ENCODE measurements around the gene ZNF148. TPM values are rescaled to one million over a fixed set of nuclear protein-coding genes. Genes with fewer than 3 reads are reported as not detected.

Gene ZNF148
- total RNA-seq, 1 donor from 2014 or later = 16.5 TPM

DNA sequence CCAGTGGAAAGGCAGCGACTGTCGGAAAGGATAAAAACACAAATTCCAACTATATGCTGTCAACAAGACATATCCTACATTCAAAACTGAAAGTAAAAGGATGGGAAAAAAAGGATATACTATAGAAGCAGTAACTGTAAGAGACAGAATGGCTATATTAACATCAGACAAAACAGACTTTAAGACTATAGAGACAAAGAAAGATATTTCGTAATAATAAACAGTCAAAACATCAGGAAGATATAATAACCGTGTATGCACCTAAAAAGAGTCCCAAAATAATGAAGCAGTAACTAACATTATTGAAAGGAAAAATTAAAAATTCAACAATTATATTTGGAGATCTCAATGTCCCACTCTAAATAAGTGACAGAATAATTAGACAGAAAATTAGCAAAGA is 48.2 kb downstream of the ZNF148 start:
- Histone ChIP-seq H3K36me3 (peaks cover 0 to 7% of the 10 kb centered on the region in 2 donors), H3K27me3 (no peaks in the 10 kb centered on the region), H3K4me1 (no peaks in the 10 kb centered on the region), H3K4me3 (no peak overlapping the region), H3K27ac (no peak overlapping the region), H3K9me3 (peaks cover 3% of the 10 kb centered on the region)
- DNase-seq (ENCODE audit: extremely low spot score in 2 of 2) = no peak
- intact Hi-C loops (cut with DNase I) = no loop called here
- no peak for TF ChIP-seq POLR2A (IDR thresholded peaks at IDR 0.05)
- no peak for TF ChIP-seq POLR2AphosphoS5 (IDR thresholded peaks at IDR 0.05; ENCODE audit: insufficient read depth in 1 of 2, low read depth in 1 of 2)
- TF ChIP-seq, protein P1, sequence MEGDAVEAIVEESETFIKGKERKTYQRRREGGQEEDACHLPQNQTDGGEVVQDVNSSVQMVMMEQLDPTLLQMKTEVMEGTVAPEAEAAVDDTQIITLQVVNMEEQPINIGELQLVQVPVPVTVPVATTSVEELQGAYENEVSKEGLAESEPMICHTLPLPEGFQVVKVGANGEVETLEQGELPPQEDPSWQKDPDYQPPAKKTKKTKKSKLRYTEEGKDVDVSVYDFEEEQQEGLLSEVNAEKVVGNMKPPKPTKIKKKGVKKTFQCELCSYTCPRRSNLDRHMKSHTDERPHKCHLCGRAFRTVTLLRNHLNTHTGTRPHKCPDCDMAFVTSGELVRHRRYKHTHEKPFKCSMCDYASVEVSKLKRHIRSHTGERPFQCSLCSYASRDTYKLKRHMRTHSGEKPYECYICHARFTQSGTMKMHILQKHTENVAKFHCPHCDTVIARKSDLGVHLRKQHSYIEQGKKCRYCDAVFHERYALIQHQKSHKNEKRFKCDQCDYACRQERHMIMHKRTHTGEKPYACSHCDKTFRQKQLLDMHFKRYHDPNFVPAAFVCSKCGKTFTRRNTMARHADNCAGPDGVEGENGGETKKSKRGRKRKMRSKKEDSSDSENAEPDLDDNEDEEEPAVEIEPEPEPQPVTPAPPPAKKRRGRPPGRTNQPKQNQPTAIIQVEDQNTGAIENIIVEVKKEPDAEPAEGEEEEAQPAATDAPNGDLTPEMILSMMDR (IDR thresholded peaks at IDR 0.05) = no peak

- intact Hi-C loops (cut with DNase I) = no loop called here
- Histone ChIP-seq H3K27ac (no peak overlapping the region), H3K4me3 (no peak overlapping the region), H3K9me3 (peaks cover 3% of the 10 kb centered on the region), H3K4me1 (no peaks in the 10 kb centered on the region), H3K36me3 (peaks cover 0 to 7% of the 10 kb centered on the region in 2 donors), H3K27me3 (no peaks in the 10 kb centered on the region)
- TF ChIP-seq, protein P1 (IDR thresholded peaks at IDR 0.05) = no peak
- TF ChIP-seq POLR2A (IDR thresholded peaks at IDR 0.05) (no peak), POLR2AphosphoS5 (IDR thresholded peaks at IDR 0.05; ENCODE audit: insufficient read depth in 1 of 2, low read depth in 1 of 2) (no peak)
- no peak for DNase-seq (ENCODE audit: extremely low spot score in 2 of 2)
Observed at GRCh38 chr3:125325746-125326145, 49.4 kb downstream of the ZNF148 start.

DNA sequence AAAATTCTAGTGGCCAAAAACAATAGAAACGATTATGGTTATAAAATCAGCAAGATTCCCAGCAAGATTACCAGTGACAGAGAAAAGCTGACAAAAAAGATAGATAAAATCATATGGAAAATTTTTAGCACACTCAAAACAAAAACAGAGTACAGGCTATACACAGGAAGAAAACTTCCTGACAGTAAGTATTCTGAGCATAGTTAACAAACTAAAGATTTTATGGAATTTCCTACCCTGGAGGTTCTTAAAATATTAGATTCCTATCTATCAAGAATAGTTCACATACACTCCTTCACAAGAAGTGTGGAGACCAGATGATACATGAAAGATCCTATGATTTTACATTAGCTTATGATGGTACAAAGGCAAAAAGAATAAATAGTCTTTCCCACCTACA is 50.8 kb downstream of the ZNF148 start:
- H3K36me3 ChIP-seq = peaks cover 0 to 7% of the 10 kb centered on the region in 2 donors
- H3K27me3 ChIP-seq = no peaks in the 10 kb centered on the region
- intact Hi-C loops (cut with DNase I) = no loop called here
- DNase-seq (ENCODE audit: extremely low spot score in 2 of 2) = no peak
- no peaks in the 10 kb centered on the region for H3K4me1 ChIP-seq
- no peak overlapping the region for H3K27ac ChIP-seq
- TF ChIP-seq POLR2A (IDR thresholded peaks at IDR 0.05) = no peak
- TF ChIP-seq, protein P1 (IDR thresholded peaks at IDR 0.05) = no peak
- TF ChIP-seq POLR2AphosphoS5 (IDR thresholded peaks at IDR 0.05; ENCODE audit: insufficient read depth in 1 of 2, low read depth in 1 of 2) = no peak
- peaks cover 3% of the 10 kb centered on the region for H3K9me3 ChIP-seq
- H3K4me3 ChIP-seq = no peak overlapping the region

GRCh38 chr3:125322917-125323316 is 52.2 kb downstream of the ZNF148 start:
- no peak for DNase-seq (ENCODE audit: extremely low spot score in 2 of 2)
- no peak overlapping the region for H3K27ac ChIP-seq
- no peak overlapping the region for H3K4me3 ChIP-seq
- intact Hi-C loops (cut with DNase I) = no loop called here
- no peaks in the 10 kb centered on the region for H3K4me1 ChIP-seq
- H3K9me3 ChIP-seq = peaks cover 3% of the 10 kb centered on the region
- TF ChIP-seq, protein P1 (IDR thresholded peaks at IDR 0.05) = no peak
- TF ChIP-seq POLR2A (IDR thresholded peaks at IDR 0.05) (no peak), POLR2AphosphoS5 (IDR thresholded peaks at IDR 0.05; ENCODE audit: insufficient read depth in 1 of 2, low read depth in 1 of 2) (no peak)
- no peaks in the 10 kb centered on the region for H3K27me3 ChIP-seq
- H3K36me3 ChIP-seq = peaks cover 0 to 7% of the 10 kb centered on the region in 2 donors

DNA sequence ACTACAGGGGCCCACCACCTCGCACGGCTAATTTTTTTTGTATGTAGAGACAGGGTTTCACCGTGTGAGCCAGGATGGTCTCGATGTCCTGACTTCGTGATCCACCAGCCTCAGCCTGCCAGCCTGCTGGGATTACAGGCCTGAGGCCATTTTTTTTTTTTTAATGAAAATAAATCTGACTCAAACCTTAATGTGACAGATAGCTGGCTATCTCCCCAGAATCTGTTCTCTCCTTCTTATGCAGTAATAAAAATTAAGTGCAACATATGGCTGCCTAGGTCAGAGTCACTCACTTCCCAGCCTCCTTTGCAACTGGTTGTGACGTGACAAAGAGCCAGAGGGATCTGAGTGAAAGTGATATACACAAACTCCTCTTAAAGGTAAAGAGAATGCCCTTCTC is 53.0 kb downstream of the ZNF148 start:
- intact Hi-C loops (cut with DNase I) = no loop called here
- no peak for TF ChIP-seq POLR2A (IDR thresholded peaks at IDR 0.05)
- peak in 1 of 2 donors; percentile 39 for TF ChIP-seq POLR2AphosphoS5 (IDR thresholded peaks at IDR 0.05; ENCODE audit: insufficient read depth in 1 of 2, low read depth in 1 of 2)
- H3K27ac ChIP-seq = no peak overlapping the region

More for the DNA sequence above, 53.0 kb downstream of the ZNF148 start:
- no peak for DNase-seq (ENCODE audit: extremely low spot score in 2 of 2)
- Histone ChIP-seq H3K27me3 (no peaks in the 10 kb centered on the region), H3K9me3 (peaks cover 3% of the 10 kb centered on the region), H3K36me3 (peaks cover 0 to 7% of the 10 kb centered on the region in 2 donors), H3K4me3 (no peak overlapping the region), H3K4me1 (no peaks in the 10 kb centered on the region)
